ENCODE results near the gene MIEN1.

GRCh38 chr17:39736319-39737165 is 6.2 kb upstream of the MIEN1 start:
- TF ChIP-seq YY1 (IDR thresholded peaks at IDR 0.05; ENCODE audit: insufficient read depth, insufficient read length): no peak
- TF ChIP-seq ZNF274 (IDR thresholded peaks at IDR 0.05; ENCODE audit: low read depth, low read length): no peak
- TF ChIP-seq SUZ12 (IDR thresholded peaks at IDR 0.05; ENCODE audit: extremely low read depth, insufficient read depth, insufficient read length): no peak
